Liver (tissue), 9 donors: ENCODE results near the gene RAB40AL. TPM values are rescaled to one million over a fixed set of nuclear protein-coding genes. Genes with fewer than 3 reads are reported as not detected.

ENCODE experiments used
- DNase-seq: peaks from one replicate; pipeline ENCODE4 v3.0.0-alpha.2; 2017; ENCODE audit warnings: low spot score
- H3K27ac ChIP-seq, 2 donors: one replicate each; pipeline ENCODE4 v1.7.0; 2013; ENCODE audit warnings: inconsistent platforms in 2 of 2, low read length in 2 of 2, control low read depth in 1 of 2, low read depth in 1 of 2, mild to moderate bottlenecking in 1 of 2
- H3K27me3 ChIP-seq, 4 donors: one replicate each; pipeline versions ENCODE4 v1.6.1 to v1.7.0; 2013; ENCODE audit warnings: low read length in 3 of 4, inconsistent platforms in 1 of 4, mild to moderate bottlenecking in 1 of 4, moderate library complexity in 1 of 4; ENCODE audit not compliant: control insufficient read depth in 4 of 4, insufficient read depth in 4 of 4
- H3K36me3 ChIP-seq, 4 donors: one replicate each; pipeline versions ENCODE4 v1.6.1 to v1.7.0; 2013; ENCODE audit warnings: low read length in 3 of 4, mild to moderate bottlenecking in 3 of 4, low read depth in 1 of 4, moderate library complexity in 1 of 4; ENCODE audit not compliant: control insufficient read depth in 4 of 4, insufficient read depth in 3 of 4
- H3K4me1 ChIP-seq, 4 donors: one replicate each; pipeline versions ENCODE4 v1.6.1 to v1.7.0; 2013; ENCODE audit warnings: low read length in 3 of 4, mild to moderate bottlenecking in 3 of 4, moderate library complexity in 1 of 4; ENCODE audit not compliant: control insufficient read depth in 4 of 4, insufficient read depth in 4 of 4
- H3K4me3 ChIP-seq, 3 donors: one replicate each; pipeline versions ENCODE4 v1.6.1 to v1.7.0; 2013; ENCODE audit warnings: low read length in 3 of 3, control low read depth in 1 of 3, low read depth in 1 of 3, mild to moderate bottlenecking in 1 of 3
- H3K9ac ChIP-seq, 2 donors: one replicate each; pipeline ENCODE4 v1.7.0; 2013; ENCODE audit warnings: low read length in 2 of 2, mild to moderate bottlenecking in 2 of 2, moderate library complexity in 2 of 2, control low read depth in 1 of 2, low read depth in 1 of 2
- H3K9me3 ChIP-seq, 4 donors: one replicate each; pipeline versions ENCODE4 v1.6.1 to v1.7.0; 2013; ENCODE audit warnings: low read length in 3 of 4; ENCODE audit not compliant: control insufficient read depth in 4 of 4
- ATF3 ChIP-seq: IDR thresholded peaks from 2 replicates; pipeline ENCODE4 v1.6.1; 2016; ENCODE audit warnings: antibody characterized with exemption
- CTCF ChIP-seq: fragments of 150-350 bp; IDR thresholded peaks from 2 replicates; pipeline ENCODE4 v1.5.1; 2017; ENCODE audit warnings: improper control_type of control experiment, low read depth, low read length; ENCODE audit not compliant: missing input control
- EGR1 ChIP-seq, 2 donors: IDR thresholded peaks; 2 replicates each; pipeline ENCODE4 v1.6.1; 2016 to 2018; ENCODE audit warnings: antibody characterized with exemption in 2 of 2, low read depth in 2 of 2
- FOXA1 ChIP-seq: IDR thresholded peaks from 2 replicates; pipeline ENCODE4 v1.6.1; 2016; ENCODE audit warnings: antibody characterized with exemption
- FOXA2 ChIP-seq: IDR thresholded peaks from 2 replicates; pipeline ENCODE4 v1.6.1; 2016; ENCODE audit warnings: antibody characterized with exemption
- GABPA ChIP-seq, 2 donors: IDR thresholded peaks in 1 of 2; conservative IDR thresholded peaks in 1 of 2; 2 replicates each; pipeline ENCODE4 v1.6.1; 2016; ENCODE audit warnings: antibody characterized with exemption in 2 of 2, mild to moderate bottlenecking in 1 of 2, moderate library complexity in 1 of 2
- HNF4A ChIP-seq, 2 donors: conservative IDR thresholded peaks; 2 replicates each; pipeline ENCODE4 v1.6.1; 2016; ENCODE audit warnings: antibody characterized with exemption in 2 of 2, mild to moderate bottlenecking in 2 of 2
- HNF4G ChIP-seq: IDR thresholded peaks from 2 replicates; pipeline ENCODE4 v1.6.1; 2016; ENCODE audit warnings: antibody characterized with exemption
- JUND ChIP-seq, 2 donors: IDR thresholded peaks; 2 replicates each; pipeline ENCODE4 v1.6.1; 2016; ENCODE audit warnings: antibody characterized with exemption in 2 of 2
- MAX ChIP-seq: IDR thresholded peaks from 2 replicates; pipeline ENCODE4 v1.6.1; 2016; ENCODE audit warnings: antibody characterized with exemption
- NR2F2 ChIP-seq: IDR thresholded peaks from 2 replicates; pipeline ENCODE4 v1.6.1; 2016; ENCODE audit warnings: antibody characterized with exemption
- RAD21 ChIP-seq, 2 donors: IDR thresholded peaks; 2 replicates each; pipeline ENCODE4 v1.6.1; 2016; ENCODE audit warnings: antibody characterized with exemption in 2 of 2, mild to moderate bottlenecking in 2 of 2
- RXRA ChIP-seq, 2 donors: IDR thresholded peaks; 2 replicates each; pipeline ENCODE4 v1.6.1; 2017 to 2018; ENCODE audit warnings: antibody characterized with exemption in 2 of 2, mild to moderate bottlenecking in 1 of 2
- SP1 ChIP-seq: IDR thresholded peaks from 2 replicates; pipeline ENCODE4 v1.6.1; 2018; ENCODE audit warnings: antibody characterized with exemption, mild to moderate bottlenecking
- TAF1 ChIP-seq: conservative IDR thresholded peaks from 2 replicates; pipeline ENCODE4 v1.6.1; 2016; ENCODE audit warnings: antibody characterized with exemption, mild to moderate bottlenecking
- ZBTB33 ChIP-seq: IDR thresholded peaks from 2 replicates; pipeline ENCODE4 v1.6.1; 2016; ENCODE audit warnings: antibody characterized with exemption
- WGBS: extraction: QIAGEN DNeasy Blood & Tissue Kit; methylation state at CpG from one replicate; pipeline ENCODE4 v1.1.7; 2013; 5-methylcytosine and 5-hydroxymethylcytosine counted together
- polyA plus RNA-seq, 2 donors: library from polyadenylated mRNA; stranded (reverse) in 1 of 2; unstranded in 1 of 2; fragments of 200-250 nt in 1 of 2; fragments of >200 nt in 1 of 2; fragmentation: Nextera tagmentation in 1 of 2; extraction: Ambion mirVana in 1 of 2; gene quantifications; one replicate each; pipeline versions ENCODE4 v1.2.1 to v1.2.3, GENCODE V29; 2013 to 2015
- total RNA-seq, 2 donors: library from RNA; depleted of rRNA; stranded (reverse); fragments of >200 nt; gene quantifications; one replicate each; pipeline ENCODE4 v1.2.3, GENCODE V29; 2014
- donor health status: healthy.
- donor health status: healthy.
- donor health status: healthy.
- donor health status: healthy.
- donor health status: healthy.

The RAB40AL gene
- total and polyA plus RNA-seq, 4 donors: 0.14 to 0.75 (median 0.53) TPM; not detected in 1

GRCh38 chrX:102930990-102931756 lies 5.9 kb upstream of the RAB40AL start:
- 78% methylated on average over 2 of the region's 2 CpGs for WGBS
- Histone ChIP-seq H3K4me1 (no peaks in the 10 kb centered on the region), H3K9me3 (no peaks in the 10 kb centered on the region), H3K9ac (no peak overlapping the region), H3K4me3 (no peak overlapping the region), H3K27me3 (no peaks in the 10 kb centered on the region), H3K27ac (no peak overlapping the region), H3K36me3 (no peaks in the 10 kb centered on the region)
- TF ChIP-seq ZBTB33 (no peak), MAX (no peak), TAF1 (no peak), HNF4G (no peak), FOXA1 (no peak), JUND (IDR thresholded peaks at IDR 0.05) (no peak), FOXA2 (no peak), EGR1 (IDR thresholded peaks at IDR 0.05; ENCODE audit: low read depth in 2 of 2) (no peak), RXRA (IDR thresholded peaks at IDR 0.05) (no peak), RAD21 (IDR thresholded peaks at IDR 0.05) (no peak), HNF4A (conservative IDR thresholded peaks at IDR 0.05) (no peak), GABPA (IDR thresholded peaks at IDR 0.05 in 1 of 2, conservative IDR thresholded peaks at IDR 0.05 in 1 of 2) (no peak), ATF3 (no peak), SP1 (no peak), CTCF (no peak), NR2F2 (no peak)
- DNase-seq: no peak

GRCh38 chrX:102934624-102935023 lies 2.4 kb upstream of the RAB40AL start:
- no peaks in the 10 kb centered on the region for H3K36me3 ChIP-seq
- DNase-seq: no peak
- no peaks in the 10 kb centered on the region for H3K4me1 ChIP-seq
- no peaks in the 10 kb centered on the region for H3K27me3 ChIP-seq
- no peak overlapping the region for H3K4me3 ChIP-seq
- no peak overlapping the region for H3K9ac ChIP-seq
- WGBS: 59% methylated on average over 3 of the region's 3 CpGs
- H3K9me3 ChIP-seq: no peaks in the 10 kb centered on the region
- no peak overlapping the region for H3K27ac ChIP-seq
- TF ChIP-seq CTCF: peak; percentile 62
- TF ChIP-seq SP1: no peak
- no peak for TF ChIP-seq MAX
- no peak for TF ChIP-seq EGR1 (IDR thresholded peaks at IDR 0.05; ENCODE audit: low read depth in 2 of 2)
- TF ChIP-seq RAD21 (IDR thresholded peaks at IDR 0.05): peak in 1 of 2 donors; percentile 62
